Mammary epithelial cell (primary cell): Measurements from ENCODE around the gene ISY1.

ENCODE experiments used
- EZH2 ChIP-seq: IDR thresholded peaks from 2 replicates; pipeline ENCODE4 v1.6.1; 2012; ENCODE audit warnings: low read length, inconsistent platforms, borderline replicate concordance
- TF ChIP-seq, protein P1 (sequence below), 2 donors: IDR thresholded peaks in 1 of 2; conservative IDR thresholded peaks in 1 of 2; 2 replicates each; pipeline ENCODE4 v1.5.1; 2011 to 2012; ENCODE audit warnings: inconsistent platforms in 2 of 2, low read length in 2 of 2, mild to moderate bottlenecking in 2 of 2, control low read depth in 1 of 2, low read depth in 1 of 2; ENCODE audit not compliant: insufficient read depth in 1 of 2; ENCODE audit errors: extremely low read depth in 1 of 2

GRCh38 chr3:129082026-129082425 lies 78.8 kb downstream of the ISY1 start:
- TF ChIP-seq, protein P1, sequence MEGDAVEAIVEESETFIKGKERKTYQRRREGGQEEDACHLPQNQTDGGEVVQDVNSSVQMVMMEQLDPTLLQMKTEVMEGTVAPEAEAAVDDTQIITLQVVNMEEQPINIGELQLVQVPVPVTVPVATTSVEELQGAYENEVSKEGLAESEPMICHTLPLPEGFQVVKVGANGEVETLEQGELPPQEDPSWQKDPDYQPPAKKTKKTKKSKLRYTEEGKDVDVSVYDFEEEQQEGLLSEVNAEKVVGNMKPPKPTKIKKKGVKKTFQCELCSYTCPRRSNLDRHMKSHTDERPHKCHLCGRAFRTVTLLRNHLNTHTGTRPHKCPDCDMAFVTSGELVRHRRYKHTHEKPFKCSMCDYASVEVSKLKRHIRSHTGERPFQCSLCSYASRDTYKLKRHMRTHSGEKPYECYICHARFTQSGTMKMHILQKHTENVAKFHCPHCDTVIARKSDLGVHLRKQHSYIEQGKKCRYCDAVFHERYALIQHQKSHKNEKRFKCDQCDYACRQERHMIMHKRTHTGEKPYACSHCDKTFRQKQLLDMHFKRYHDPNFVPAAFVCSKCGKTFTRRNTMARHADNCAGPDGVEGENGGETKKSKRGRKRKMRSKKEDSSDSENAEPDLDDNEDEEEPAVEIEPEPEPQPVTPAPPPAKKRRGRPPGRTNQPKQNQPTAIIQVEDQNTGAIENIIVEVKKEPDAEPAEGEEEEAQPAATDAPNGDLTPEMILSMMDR (conservative IDR thresholded peaks at IDR 0.05 in 1 of 2, IDR thresholded peaks at IDR 0.05 in 1 of 2; ENCODE audit: extremely low read depth in 1 of 2, insufficient read depth in 1 of 2, low read depth in 1 of 2, low read length in 2 of 2): no peak
- TF ChIP-seq EZH2: no peak
